GM18517 (cell line): ENCODE measurements around the gene MED9.

ENCODE experiments used
- ATAC-seq: cut with Tn5 transposase; IDR thresholded peaks from one replicate; pipeline ENCODE4 v1.9.1; 2021; ENCODE audit warnings: mild to moderate bottlenecking, moderate library complexity; ENCODE audit not compliant: unreplicated experiment

MED9 gene

DNA sequence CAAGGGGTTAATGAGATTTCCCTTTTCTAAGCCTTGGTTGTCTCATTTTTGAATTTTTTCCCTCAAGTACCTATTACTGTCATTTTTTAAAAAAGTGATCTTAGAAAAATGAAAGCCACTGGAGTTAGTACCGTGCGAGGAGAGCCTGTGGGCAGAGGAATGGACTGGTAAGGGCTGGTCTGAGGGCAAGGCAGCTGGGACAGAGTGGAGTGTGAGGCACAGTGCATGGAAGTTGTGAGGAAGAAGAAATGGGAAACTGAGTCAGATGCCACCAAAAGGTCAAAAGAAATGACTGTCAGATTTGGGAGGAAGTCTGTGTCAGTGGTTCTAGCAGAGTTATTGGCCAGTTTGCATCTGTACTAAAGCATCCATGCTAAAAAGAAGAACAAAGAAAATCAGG, 11.2 kb downstream of the MED9 start:
- no peak for ATAC-seq

DNA sequence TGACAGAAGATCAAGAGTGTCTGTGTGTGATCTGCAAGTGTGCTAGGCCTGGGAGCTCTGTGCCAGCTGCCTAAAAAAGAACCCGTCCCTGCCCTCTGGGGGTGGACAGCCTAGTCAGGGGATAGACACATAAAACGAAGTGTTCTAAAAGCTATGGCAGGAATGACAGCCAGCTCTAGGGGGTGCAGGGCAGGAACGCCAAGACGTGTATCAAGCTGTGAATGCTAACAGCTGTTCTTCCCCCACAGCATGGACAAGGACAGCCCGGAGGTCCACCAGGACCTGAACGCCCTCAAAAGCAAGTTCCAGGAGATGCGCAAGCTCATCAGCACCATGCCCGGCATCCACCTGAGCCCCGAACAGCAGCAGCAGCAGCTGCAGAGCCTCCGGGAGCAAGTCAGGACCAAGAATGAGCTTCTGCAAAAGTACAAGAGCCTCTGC, 14.3 kb downstream of the MED9 start:
- ATAC-seq: no peak

DNA sequence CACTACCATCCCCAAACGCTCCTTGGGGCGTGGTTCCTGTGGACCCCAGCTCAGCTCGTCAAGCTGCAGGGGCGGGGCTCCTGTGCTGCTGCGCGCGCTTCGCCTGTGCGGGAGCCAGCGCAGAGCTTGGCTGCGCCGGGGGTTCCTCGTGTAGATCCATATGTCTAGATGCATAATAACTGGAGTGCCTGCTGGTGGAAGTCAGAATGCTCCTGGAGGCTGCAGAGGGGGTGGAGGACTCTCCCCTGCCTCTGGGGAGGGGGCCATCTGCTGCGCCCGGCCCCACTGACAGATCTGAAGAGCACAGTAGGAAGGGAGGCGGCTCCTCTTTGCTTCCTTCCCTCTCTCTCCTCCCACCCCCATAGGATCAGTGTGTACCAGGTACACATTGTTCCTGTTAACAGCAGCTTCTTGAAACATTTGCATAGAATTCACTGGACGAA, 14.8 kb downstream of the MED9 start:
- ATAC-seq: no peak

DNA sequence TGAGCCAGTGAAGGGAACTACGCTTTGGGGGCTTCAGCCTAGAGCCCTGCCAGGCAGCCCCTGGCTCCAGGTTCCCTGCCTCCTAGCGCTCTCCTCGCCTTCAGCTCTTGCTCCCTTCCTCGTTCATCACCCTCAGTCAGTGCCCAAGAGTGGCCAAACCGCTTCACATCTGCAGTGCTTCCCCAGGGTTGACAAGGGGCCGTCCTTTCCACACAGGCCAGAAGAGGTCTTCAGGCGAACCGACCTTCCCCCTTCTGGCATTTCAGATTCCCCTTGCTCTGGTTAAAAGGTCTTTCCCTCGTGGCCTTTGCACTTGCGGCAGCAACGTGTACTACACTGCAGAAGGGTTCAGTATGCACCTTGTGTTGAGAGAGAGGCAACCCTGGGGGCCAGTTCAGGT, 15.3 kb downstream of the MED9 start:
- no peak for ATAC-seq

DNA sequence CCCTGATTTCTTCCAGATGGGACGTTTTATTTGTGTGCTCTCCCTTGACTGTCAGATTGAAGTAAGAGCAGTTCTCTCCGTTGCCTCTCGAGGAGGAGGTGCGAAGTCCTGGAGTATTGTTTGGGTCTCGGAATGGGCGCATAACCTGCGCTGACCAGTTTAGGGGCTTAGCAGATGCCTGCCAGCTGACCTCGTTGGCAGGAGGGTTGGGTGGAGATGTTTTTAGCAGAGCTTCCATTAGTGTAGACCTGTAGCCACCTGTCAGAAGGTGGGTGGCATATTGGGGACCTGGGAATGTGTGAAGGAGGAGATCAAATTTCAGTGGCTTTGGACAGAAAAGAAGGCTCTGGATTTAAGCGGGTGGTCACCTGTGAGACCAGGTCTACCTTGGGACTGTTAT, 15.8 kb downstream of the MED9 start:
- ATAC-seq: no peak

DNA sequence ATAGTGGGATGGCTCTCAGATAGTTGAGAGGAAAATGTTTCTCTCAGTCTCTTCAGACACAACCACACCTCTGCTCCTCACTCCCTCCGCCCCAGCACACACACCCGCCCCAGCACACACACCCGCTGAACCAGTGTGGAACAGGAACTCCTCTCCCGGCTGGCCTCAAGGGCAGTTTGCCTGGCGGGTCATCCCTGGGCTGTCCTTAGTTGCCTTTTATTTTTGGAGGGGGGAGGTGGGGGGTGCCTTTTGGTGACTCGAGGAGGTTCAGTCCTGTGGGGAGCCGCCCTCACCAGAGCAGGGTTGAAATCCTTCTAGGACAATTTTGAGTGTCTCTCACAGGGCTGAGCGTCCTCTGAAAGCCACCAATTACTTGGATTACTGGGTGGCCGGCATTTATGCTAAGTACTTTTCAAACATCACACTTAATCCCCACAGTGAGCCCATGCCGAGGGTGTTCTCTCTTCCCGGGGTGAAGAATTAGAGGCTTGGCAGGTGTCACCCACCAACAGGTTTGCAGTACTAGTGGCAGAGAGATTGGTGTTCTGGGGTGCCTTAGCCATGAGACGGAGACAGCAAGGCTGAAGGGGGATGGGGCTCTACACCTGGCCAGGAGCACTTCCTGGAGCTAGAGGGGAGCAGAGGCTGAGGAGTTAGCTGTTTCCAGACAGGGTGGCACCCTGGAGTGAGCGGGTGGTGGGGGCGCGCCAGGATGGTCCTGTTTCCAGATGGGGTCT, 16.6 kb downstream of the MED9 start:
- no peak for ATAC-seq

DNA sequence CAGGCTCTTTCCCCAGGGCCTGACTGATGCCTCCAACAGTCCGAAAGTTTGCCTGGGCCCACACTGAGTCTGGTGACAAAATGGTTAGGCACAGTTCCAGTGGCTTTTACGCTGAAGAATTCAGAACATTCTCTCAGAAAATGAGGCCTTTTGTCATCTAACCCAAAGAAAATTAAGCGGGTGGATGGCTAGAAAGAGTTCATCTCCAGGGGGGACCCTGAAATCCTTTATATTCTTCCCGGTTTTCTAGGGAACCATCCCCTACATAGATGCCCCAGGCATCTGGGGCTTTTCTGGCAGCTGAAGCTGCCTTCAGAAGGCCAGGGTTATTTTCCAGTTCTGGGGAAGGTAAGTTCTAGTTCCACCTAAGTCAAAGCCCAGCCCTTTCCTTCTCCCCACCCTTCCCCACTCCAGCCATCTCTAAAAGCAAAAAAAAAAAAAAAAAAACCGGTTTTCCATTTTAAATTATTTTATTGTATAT, 17.2 kb downstream of the MED9 start:
- ATAC-seq: no peak

DNA sequence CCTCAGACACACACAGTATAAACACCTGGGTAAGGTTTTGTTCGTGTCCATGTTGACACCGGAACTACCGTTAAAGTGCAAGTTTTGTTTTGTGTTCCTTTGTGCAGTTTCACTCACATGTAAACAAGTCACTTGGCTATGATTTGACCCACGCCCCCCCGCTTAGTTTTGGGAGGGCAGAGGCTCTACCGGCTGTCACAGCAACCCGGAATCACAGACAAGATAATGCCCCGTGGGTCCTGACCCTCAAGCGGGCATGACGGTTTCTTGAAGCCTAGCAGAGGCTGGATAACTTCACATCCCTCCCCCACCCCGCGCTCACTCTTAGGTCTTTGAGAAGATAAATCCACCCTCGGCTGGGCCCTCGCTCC, 17.7 kb downstream of the MED9 start:
- ATAC-seq: no peak

DNA sequence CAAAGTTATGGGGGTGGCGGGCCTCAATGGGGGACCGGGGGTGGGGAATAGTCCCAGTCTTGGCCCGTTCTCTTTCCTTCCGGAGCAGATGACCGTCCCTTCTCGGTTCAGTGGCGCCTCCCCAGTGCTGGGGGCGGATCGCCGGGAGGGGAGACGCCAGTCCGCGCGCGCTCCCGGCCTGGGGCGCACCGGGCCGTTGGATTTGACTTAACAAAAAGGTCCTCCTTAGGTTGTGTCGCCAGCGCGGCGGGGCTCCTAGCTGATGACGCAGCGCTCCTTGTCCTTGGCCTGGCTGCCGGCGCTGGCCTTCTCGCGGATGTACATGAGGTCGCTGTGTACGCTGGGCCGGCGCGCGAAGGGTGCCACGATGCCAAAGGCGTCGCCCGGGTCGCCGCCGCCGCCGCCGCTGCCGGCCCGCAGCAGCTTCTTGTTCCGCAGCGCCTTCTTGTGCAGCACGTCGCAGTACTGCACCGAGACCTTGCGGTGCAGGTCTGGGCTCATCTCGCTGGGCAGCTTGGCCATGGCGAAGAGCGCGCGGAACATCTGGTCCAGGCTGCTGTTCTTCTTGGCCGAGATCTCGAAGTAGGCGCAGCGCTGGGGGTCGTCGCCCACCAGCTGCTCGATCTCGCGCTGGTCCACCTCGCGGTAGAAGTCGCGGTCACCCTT, 18.2 kb downstream of the MED9 start:
- ATAC-seq: no peak

DNA sequence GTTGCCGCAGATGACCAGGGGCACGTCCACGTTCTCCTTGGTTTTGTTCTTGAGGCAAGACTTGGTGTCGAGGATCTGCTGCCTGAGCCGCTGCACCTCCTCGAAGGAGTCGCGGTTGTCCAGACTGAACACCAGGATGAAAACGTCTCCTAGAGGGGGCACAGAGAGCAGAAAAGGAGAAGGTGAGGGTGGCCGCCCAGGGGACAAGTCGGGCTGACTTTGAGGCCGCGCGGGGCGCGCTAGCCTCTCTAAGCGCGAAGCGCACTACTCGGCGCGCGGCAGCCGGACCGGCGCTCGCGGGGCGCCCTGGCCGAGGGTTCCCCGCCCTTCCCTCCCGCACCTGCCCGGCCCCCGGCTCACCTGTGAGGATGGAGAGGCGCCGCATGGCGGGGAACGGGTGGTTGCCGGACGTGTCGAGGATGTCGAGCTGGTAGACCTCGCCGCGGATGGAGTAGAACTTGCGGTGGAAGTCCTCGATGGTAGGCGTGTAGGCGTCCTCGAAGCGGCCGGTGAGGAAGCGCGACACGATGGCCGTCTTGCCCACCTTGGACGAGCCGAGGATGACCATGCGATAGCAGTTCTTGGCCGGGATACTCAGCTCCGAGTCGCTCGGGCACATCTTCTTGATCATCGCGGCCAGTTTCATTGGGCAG, 18.9 kb downstream of the MED9 start:
- ATAC-seq: no peak

DNA sequence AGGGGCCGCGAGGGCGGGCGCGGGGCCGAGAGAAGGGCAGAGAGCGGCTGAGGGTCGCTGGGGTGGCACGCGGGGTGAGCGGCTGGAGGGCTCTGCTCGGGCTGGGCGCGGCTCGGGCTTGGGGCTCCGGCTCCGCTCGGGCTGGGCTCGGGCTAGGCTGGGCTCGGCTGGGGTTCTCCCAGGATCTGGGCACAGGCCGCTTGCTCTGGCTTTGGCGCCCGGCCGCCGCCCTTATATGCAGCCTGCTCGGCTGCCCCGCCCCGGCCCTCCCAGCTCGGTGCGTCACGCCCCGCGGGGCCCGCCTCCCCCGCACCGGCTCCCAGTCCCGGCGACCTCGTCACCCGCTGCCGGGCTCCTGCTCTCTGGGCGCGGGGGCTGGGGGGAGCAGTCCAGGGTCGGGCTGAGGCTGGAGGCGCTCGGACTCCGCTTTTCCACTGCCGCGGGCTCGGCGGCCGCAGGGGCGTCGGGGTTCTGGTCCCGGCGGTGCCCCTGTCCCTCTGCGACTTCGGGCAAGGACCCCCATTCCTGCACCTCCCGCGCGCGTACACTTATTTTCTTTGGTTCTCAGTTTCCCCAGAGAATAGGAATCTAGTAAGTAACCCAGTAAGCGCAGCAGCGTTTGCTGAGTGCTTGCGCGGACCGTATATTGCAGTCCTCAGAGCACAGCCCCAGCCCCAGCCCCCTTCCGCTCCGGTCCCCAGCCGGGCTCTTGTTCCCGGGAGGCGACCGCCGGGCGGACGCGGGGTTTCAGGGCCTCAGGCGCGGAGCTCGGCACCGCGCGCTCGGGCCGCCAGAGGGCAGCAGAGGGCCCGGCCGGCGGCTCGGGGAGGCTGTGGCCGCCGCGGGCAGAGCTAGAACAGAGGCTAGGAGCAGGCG, 19.6 kb downstream of the MED9 start, which contains the start of gene RASD1:
Gene RASD1, minus strand, starts transcription at position 207 of the 876 bp plus-strand sequence. CDS start 214 bp downstream, outside the sequence.
- ATAC-seq: no peak

DNA sequence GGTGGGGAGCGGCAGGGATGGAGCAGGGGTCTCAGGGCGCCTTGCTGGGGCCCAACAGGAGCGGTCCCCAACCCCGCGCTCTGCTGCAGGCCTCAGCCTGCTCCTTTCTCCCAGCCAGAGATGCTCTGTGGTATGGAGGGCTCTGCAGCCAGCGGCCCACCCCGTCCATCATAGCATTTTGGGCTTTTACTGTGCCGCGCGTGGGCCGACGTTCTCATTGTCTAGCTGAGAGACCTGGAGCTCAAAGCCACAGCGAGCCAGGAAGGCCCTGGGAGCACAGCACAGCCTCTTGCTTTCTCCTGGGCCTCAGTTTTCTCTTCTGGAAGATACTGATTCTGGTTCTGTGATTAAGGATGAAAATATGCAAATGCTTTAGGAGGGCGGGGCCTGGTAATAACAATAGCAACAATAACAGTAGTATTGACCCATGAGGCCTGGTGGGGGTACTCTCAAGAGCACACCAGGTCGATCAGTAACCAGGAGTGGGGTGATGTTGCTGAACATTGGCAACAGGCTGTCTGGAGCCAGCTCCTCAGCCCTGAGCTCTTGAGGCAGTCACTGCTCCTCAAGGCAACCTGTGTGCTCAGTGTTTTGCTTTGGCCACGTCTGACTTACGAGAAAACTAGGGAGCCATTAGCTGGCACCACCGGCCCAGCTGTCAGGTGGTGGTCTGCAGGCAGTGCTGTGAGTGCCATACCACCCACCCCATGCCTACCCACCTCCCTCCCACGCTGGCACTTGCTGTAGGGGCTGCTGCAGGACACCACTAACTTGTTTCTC, 20.5 kb downstream of the MED9 start:
- no peak for ATAC-seq

DNA sequence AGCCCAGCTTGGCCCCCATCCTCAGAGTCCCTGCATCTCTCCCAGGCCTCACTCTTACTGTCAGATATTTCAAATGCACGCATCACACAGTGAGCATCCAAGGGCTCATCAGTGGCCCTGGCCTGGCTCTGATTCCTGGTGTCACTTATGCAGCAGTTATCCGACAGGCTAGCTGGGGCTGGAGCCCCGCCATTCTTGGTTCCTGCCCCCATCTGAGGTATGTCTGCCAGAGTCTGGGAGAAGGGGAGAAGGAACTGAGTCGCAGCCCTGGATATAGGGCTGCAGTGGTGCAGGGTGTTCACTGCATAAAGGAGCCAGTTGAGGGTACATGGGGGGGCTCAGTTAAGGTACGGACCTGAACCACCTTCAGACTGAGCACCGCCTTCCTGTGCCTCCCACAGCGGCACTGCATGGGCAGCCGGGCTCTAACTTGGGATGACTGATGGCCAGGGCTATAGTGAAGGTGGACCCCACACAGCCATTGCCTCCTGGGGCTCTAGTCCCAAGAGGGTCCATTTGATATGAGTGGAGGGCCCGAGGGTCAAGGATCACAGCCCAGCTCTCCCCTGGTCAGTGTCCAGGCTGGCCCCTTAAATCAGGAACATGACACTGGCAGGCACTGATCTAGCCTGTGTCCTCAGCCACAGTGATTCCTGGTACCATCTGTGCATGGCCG, 21.2 kb downstream of the MED9 start:
- ATAC-seq: no peak

DNA sequence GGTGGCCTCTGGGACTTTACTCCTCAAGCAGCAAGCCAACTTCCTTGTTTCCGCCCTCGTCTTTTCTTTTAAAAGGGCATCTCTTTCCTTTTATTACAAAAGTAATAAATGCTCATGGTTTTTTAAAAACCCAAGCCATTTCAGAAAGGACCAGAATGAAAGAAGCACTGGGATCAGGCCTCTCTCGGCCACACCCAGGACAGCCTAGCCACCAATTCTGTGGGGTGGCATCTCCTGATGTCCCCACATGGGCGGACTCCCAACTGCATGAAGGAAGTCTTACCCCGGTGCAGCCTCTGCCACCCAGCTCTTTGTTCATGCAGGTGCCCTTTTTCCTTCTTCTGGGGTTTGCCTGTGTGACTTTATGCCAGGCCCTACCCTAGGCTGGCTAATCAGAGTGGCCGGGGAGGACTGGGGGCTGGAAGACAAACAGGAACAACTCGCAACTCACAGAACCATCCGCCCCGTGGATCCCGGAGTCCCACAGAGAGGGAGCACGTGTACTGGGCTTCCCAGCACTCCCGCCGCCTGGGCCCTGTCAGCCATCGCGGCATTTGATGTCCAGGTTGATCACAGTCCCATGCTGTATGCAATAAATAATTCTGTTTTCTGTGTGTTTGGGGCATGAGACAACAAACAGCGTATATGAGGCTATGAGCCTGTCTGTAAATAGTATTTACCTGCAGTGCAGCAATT, 22.0 kb downstream of the MED9 start:
- no peak for ATAC-seq

DNA sequence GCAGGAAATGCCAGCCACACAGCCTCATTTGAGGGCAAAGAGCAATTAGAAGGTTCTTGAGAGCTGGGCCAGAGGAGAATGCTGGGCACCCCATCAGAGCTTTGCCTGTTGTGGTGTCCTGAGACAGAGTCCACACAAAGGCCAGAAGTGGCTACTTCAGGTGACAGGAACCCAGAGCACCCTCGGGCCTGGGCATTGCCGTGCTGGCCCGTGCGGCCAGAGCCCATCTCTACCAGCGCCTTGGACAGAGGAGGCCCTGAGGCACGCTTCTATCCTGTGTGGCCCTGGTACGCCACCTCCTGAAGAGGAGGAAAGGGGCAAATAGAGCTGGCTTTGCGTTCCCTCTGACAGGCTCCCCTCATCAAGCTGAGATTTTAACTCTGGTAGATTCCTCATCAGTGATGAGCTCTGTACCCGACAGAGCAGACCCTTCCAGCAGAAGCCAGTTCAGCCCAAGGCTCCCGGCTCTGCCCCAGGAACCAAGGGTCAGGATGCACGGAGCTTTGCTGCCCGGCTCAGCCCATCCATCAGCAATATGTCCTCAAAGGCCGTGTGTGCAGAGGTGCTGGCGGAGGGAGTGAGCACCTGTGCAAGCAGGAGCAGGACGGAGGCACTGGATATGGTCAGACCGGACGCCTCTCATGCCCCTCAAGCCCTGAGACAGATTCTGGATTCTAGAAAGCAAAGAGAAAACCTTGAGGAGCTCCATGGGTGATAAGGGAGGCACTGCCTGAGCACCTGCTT, 22.8 kb downstream of the MED9 start:
- no peak for ATAC-seq

DNA sequence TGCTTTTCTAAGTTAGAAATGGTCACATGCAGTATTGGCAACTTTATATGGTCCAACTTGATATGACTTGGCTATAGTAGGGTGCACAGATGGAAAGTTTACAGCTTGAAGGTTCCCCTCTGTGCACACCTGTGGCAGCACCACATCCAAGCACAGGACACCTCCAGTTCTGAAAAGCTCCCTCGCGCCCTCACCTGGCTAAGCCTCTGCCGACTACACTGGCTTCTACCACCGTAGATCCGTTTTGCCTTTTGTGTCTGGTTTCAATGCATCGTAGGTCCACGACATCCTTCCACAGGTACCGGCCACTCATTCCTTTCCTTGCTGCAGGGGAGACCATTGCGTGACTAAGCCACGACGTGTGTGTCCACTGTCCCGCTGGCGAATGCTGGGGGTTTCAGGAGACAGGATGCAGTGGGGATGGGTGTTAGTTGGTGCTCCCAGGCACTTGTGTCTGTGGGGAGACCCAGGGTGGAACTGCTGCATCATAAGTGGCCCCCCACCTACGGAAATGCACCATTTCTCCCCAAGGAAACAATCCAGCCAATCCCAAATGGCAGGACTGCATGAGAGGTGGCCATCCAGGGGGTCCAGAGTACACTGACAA, 24.3 kb downstream of the MED9 start:
- ATAC-seq: no peak

DNA sequence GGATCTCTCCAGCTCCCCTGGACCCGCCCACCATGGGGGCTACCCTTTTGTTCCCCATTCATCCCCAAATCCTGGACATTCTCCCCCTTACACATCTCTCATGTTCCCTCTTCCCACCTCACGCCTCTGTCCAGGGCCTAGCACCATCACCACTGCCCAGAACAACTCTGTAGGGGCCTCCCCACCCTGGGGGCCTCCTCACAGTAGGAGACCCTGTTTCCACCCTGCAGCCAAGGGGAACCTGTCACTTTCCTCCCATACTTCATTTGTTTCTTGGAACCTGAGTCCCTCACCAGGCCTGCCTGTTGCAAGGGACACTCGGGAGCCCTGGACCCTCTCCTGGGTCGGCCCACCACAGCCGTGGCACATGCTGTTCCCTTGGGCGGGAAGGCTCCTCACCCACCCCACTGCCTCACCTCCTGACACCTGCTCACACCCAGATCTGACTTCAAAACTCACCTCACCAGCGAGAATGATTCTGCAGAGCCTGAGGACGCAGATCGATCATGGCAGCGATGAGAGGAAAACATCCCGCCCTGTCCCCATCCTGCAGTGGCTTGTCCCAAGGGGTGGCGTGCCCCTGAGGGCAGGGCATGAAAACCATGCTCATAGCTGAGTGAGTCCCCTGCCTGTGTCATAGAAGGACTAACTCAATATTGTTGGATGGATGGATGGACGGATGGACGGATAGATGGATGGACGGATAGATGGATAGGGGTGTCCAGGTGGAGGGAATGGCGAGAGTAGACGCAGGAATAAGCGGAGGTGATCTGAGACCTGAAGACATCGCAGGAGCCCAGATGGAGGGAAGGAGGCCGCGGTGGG, 26.2 kb downstream of the MED9 start:
- no peak for ATAC-seq
